NT2/D1 (cell line): ENCODE measurements around the gene VARS2.
"Not testable (repeated sequence)": the region's sequence is repeated elsewhere in the genome, so short reads cannot be mapped to it uniquely, and the experiment has no call there.

Source experiments
- SUZ12 ChIP-seq: IDR thresholded peaks from 2 replicates; pipeline ENCODE4 v1.6.1; 2011; ENCODE audit not compliant: insufficient read length, insufficient read depth; ENCODE audit errors: extremely low read depth
- YY1 ChIP-seq: IDR thresholded peaks from 2 replicates; pipeline ENCODE4 v1.6.1; 2011; ENCODE audit not compliant: insufficient read length, insufficient read depth
- ZNF274 ChIP-seq: IDR thresholded peaks from 2 replicates; pipeline ENCODE4 v1.6.1; 2011; ENCODE audit warnings: mild to moderate bottlenecking, low read depth, low read length

- not testable (repeated sequence) for TF ChIP-seq ZNF274, YY1, SUZ12
These were observed 40.2 kb upstream of the VARS2 start for GRCh38 chr6:30873795-30874194.
